Measurements from ENCODE around the gene MIA2. TPM values are rescaled to one million over a fixed set of nuclear protein-coding genes. Genes with fewer than 3 reads are reported as not detected.
A peak's percentile ranks its signal among the peaks of the same experiment; 100 is the strongest.
"Not testable (repeated sequence)": the region's sequence is repeated elsewhere in the genome, so short reads cannot be mapped to it uniquely, and the experiment has no call there.

MIA2 gene
- total and polyA plus RNA-seq, 3 experiments from 2014 or later, result 19.5 to 27.8 (median 21.0) TPM

- Histone ChIP-seq H3K9me3 (ENCODE audit: low read length) (no peaks in the 10 kb centered on the region), H3K27me3 (ENCODE audit: insufficient read depth, low read length, poor library complexity, severe bottlenecking) (no peaks in the 10 kb centered on the region), H3K4me1 (ENCODE audit: insufficient read depth, low read length) (no peaks in the 10 kb centered on the region), H3K27ac (ENCODE audit: low read depth, low read length) (no peak overlapping the region), H3K4me3 (ENCODE audit: low read length) (no peak overlapping the region), H3K36me3 (ENCODE audit: insufficient read depth, low read length) (no peaks in the 10 kb centered on the region)
- Mint-ChIP-seq H3K27ac (no peak overlapping the region), H3K9me3 (no peaks in the 10 kb centered on the region), H3K4me1 (peaks cover 8 to 14% (median 13%) of the 10 kb centered on the region in 3 donors), H3K36me3 (no peaks in the 10 kb centered on the region), H3K4me3 (no peak overlapping the region), H3K27me3 (peaks cover 0 to 2% of the 10 kb centered on the region in 2 donors)
- POLR2A ChIA-PET, result interaction anchor here (0.6 kb wide), 1 partner anchor 112 kb away, joined by 3 read pairs; no protein-coding TSS in a partner anchor
- CTCF ChIA-PET, result no interaction called here
- no peak for DNase-seq
Measured at GRCh38 chr14:39211109-39211741, 22.5 kb upstream of the MIA2 start.

- Mint-ChIP-seq H3K4me3 (no peak overlapping the region), H3K27me3 (peaks cover 0 to 2% of the 10 kb centered on the region in 2 donors), H3K36me3 (no peaks in the 10 kb centered on the region), H3K4me1 (peaks cover 9 to 10% (median 10%) of the 10 kb centered on the region in 3 donors), H3K27ac (peak overlapping the region in 1 of 8 donors; percentile 77), H3K9me3 (no peaks in the 10 kb centered on the region)
- Histone ChIP-seq H3K27me3 (ENCODE audit: insufficient read depth, low read length, poor library complexity, severe bottlenecking) (no peaks in the 10 kb centered on the region), H3K9me3 (ENCODE audit: low read length) (no peaks in the 10 kb centered on the region), H3K4me3 (ENCODE audit: low read length) (no peak overlapping the region), H3K36me3 (ENCODE audit: insufficient read depth, low read length) (no peaks in the 10 kb centered on the region), H3K27ac (ENCODE audit: low read depth, low read length) (no peak overlapping the region), H3K4me1 (ENCODE audit: insufficient read depth, low read length) (no peaks in the 10 kb centered on the region)
- CTCF ChIA-PET, result interaction anchor here (1.0 kb wide), 1 partner anchor 15 kb away, joined by 3 read pairs; no protein-coding TSS in a partner anchor
- DNase-seq, result no peak
- POLR2A ChIA-PET, result interaction anchor here (0.6 kb wide), 1 partner anchor 113 kb away, joined by 3 read pairs; no protein-coding TSS in a partner anchor
Measured at GRCh38 chr14:39212034-39212433, 21.7 kb upstream of the MIA2 start.

GRCh38 chr14:39212693-39213092 lies 21.0 kb upstream of the MIA2 start:
- H3K9me3 Mint-ChIP-seq, result no peaks in the 10 kb centered on the region

DNA sequence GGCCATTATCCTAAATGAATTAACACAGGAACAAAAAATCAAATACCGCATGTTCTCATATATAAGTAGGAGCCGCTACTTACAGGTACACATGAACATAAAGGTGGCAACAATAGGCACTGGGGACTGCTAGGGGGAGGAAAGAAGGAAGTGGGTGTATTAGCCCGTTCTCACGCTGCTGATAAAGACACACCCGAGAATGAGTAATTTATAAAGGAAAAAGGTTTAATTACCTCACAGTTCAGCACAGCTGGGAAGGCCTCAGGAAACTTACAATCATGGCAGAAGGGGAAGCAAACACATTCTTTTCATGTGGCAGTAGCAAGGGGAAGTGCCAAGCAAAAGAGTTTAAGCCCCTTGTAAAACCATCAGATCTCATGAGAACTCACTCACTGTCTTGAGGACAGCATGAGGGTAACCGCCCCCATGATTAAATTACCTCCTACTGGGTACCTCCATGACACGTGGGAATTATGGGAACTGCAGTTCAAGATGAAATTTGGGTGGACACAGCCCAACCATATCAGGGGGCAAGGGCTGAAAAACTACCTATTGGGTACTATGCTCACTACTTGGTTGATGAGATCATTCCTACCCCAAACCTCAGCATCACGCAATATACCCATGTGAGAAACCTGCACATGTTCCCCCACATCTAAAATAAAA lies 16.4 kb upstream of the MIA2 start:
- Histone ChIP-seq H3K36me3 (ENCODE audit: insufficient read depth, low read length) (no peaks in the 10 kb centered on the region), H3K4me1 (ENCODE audit: insufficient read depth, low read length) (no peaks in the 10 kb centered on the region), H3K4me3 (ENCODE audit: low read length) (no peak overlapping the region), H3K9me3 (ENCODE audit: low read length) (no peaks in the 10 kb centered on the region), H3K27ac (ENCODE audit: low read depth, low read length) (no peak overlapping the region), H3K27me3 (ENCODE audit: insufficient read depth, low read length, poor library complexity, severe bottlenecking) (no peaks in the 10 kb centered on the region)
- H3K4me1 Mint-ChIP-seq, result peaks cover 3 to 6% (median 5%) of the 10 kb centered on the region in 3 donors
- H3K27me3 Mint-ChIP-seq, result no peaks in the 10 kb centered on the region
- H3K9me3 Mint-ChIP-seq, result no peaks in the 10 kb centered on the region
- CTCF ChIA-PET, result interaction anchor here (0.5 kb wide), 1 partner anchor 39 kb away, joined by 3 read pairs; no protein-coding TSS in a partner anchor
- H3K4me3 Mint-ChIP-seq, result no peak overlapping the region
- peak overlapping the region in 3 of 8 donors; percentile 1 to 59 (median 28) for H3K27ac Mint-ChIP-seq
- POLR2A ChIA-PET, result no interaction called here
- no peak for DNase-seq
- no peaks in the 10 kb centered on the region for H3K36me3 Mint-ChIP-seq

More at GRCh38 chr14:39212693-39213092, 21.0 kb upstream of the MIA2 start:
- Histone ChIP-seq H3K27ac (ENCODE audit: low read depth, low read length) (no peak overlapping the region), H3K9me3 (ENCODE audit: low read length) (no peaks in the 10 kb centered on the region), H3K27me3 (ENCODE audit: insufficient read depth, low read length, poor library complexity, severe bottlenecking) (no peaks in the 10 kb centered on the region), H3K4me1 (ENCODE audit: insufficient read depth, low read length) (no peaks in the 10 kb centered on the region), H3K4me3 (ENCODE audit: low read length) (no peak overlapping the region), H3K36me3 (ENCODE audit: insufficient read depth, low read length) (no peaks in the 10 kb centered on the region)
- ChIA-PET CTCF (interaction anchor here (1.0 kb wide), 1 partner anchor 14 kb away, joined by 3 read pairs; no protein-coding TSS in a partner anchor), POLR2A (no interaction called here)
- no peak for DNase-seq
- no peak overlapping the region for H3K4me3 Mint-ChIP-seq
- H3K4me1 Mint-ChIP-seq, result peaks cover 7 to 9% (median 9%) of the 10 kb centered on the region in 3 donors
- no peak overlapping the region for H3K27ac Mint-ChIP-seq
- H3K27me3 Mint-ChIP-seq, result peaks cover 0 to 2% of the 10 kb centered on the region in 2 donors
- H3K36me3 Mint-ChIP-seq, result no peaks in the 10 kb centered on the region

DNA sequence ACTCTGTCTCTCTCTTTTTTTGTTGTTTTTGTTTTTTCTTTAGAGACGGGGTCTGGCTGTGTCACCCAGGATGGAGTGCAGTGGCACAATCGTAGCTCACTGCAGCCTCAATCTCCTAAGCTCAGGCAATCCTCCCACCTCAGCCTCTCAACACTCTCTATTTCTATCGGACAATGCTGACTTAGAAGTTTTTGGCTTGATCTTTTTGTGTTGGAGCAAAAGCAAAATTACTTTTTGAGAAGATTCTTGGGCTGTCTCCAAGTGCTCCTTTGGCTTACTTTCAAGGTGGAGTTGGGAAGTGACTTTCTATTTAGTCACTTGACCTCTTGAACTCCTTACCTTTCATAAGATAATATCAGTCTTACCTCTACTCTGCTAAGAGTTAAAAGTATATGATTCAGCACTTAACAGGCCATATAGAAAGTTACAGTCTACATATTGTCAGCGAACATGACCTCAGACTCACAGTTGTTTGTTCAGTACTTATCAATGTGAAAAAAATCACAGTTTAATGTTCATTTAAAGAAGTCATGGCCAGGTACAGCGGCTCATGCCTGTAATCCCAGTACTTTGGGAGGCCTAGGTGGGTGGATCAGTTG lies 15.4 kb upstream of the MIA2 start:
- no peaks in the 10 kb centered on the region for H3K27me3 ChIP-seq (ENCODE audit: insufficient read depth, low read length, poor library complexity, severe bottlenecking)
- H3K9me3 ChIP-seq (ENCODE audit: low read length), result no peaks in the 10 kb centered on the region
- ChIA-PET POLR2A (no interaction called here), CTCF (no interaction called here)
- H3K4me3 ChIP-seq (ENCODE audit: low read length), result no peak overlapping the region
- no peaks in the 10 kb centered on the region for H3K4me1 ChIP-seq (ENCODE audit: insufficient read depth, low read length)
- Mint-ChIP-seq H3K27me3 (no peaks in the 10 kb centered on the region), H3K36me3 (no peaks in the 10 kb centered on the region), H3K9me3 (no peaks in the 10 kb centered on the region), H3K4me1 (peaks cover 3 to 6% (median 5%) of the 10 kb centered on the region in 3 donors), H3K27ac (no peak overlapping the region), H3K4me3 (no peak overlapping the region)
- no peak for DNase-seq
- no peaks in the 10 kb centered on the region for H3K36me3 ChIP-seq (ENCODE audit: insufficient read depth, low read length)
- no peak overlapping the region for H3K27ac ChIP-seq (ENCODE audit: low read depth, low read length)

DNA sequence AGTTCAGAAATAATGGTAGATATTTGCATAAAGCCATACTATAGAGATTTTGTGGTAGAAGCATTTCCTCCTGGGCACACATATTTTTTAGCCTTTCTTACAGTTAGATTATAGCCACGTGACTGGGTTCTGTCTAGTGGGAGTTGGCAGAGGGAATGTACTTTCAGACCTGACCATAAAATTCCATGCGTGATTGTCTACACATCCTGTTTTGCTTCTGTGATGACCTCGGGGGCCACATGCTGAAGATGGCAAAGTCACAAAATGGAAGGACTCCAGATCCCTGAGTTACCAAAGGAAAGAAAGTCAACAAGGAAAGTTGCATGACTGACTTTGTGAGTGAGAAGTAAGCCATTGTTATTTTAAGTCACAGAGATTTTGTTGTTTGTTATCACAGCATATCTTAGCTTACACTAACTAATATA lies 14.6 kb upstream of the MIA2 start:
- H3K4me1 ChIP-seq (ENCODE audit: insufficient read depth, low read length), result no peaks in the 10 kb centered on the region
- CTCF ChIA-PET, result no interaction called here
- POLR2A ChIA-PET, result no interaction called here
- Mint-ChIP-seq H3K4me3 (no peak overlapping the region), H3K9me3 (no peaks in the 10 kb centered on the region), H3K36me3 (no peaks in the 10 kb centered on the region), H3K27ac (peak overlapping the region in 1 of 8 donors; percentile 43), H3K4me1 (peaks cover 3 to 6% (median 5%) of the 10 kb centered on the region in 3 donors), H3K27me3 (no peaks in the 10 kb centered on the region)
- no peak overlapping the region for H3K27ac ChIP-seq (ENCODE audit: low read depth, low read length)
- no peaks in the 10 kb centered on the region for H3K27me3 ChIP-seq (ENCODE audit: insufficient read depth, low read length, poor library complexity, severe bottlenecking)
- H3K4me3 ChIP-seq (ENCODE audit: low read length), result no peak overlapping the region
- no peaks in the 10 kb centered on the region for H3K9me3 ChIP-seq (ENCODE audit: low read length)
- no peak for DNase-seq
- no peaks in the 10 kb centered on the region for H3K36me3 ChIP-seq (ENCODE audit: insufficient read depth, low read length)

GRCh38 chr14:39220473-39220872 lies 13.2 kb upstream of the MIA2 start:
- CTCF ChIA-PET; H3K4me3 Mint-ChIP-seq; H3K4me1 Mint-ChIP-seq; H3K27me3 Mint-ChIP-seq; POLR2A ChIA-PET; H3K4me3 ChIP-seq (ENCODE audit: low read length); H3K36me3 ChIP-seq (ENCODE audit: insufficient read depth, low read length); H3K9me3 Mint-ChIP-seq; H3K36me3 Mint-ChIP-seq; H3K27ac ChIP-seq (ENCODE audit: low read depth, low read length); H3K9me3 ChIP-seq (ENCODE audit: low read length); DNase-seq; H3K27me3 ChIP-seq (ENCODE audit: insufficient read depth, low read length, poor library complexity, severe bottlenecking); H3K4me1 ChIP-seq (ENCODE audit: insufficient read depth, low read length); H3K27ac Mint-ChIP-seq: not testable (repeated sequence)

DNA sequence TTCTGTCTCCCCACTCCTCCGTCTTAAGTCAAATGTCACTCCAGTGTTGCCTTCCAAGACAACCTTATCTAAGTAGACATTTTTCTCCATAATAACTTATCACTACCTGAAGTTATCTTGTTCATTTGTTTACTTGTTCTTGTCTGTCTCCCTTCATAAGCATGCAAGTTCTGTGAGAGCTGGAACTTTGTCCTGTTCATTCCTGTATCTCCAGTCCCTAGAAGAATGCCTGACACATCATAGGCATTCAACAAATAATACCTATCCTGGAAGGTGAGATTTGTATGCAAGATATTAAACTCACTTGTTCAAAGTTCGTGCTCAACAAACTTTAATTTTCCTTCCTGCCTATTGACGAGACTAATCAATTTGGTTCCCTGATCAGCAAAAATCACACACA lies 5.7 kb upstream of the MIA2 start:
- no peak for DNase-seq
- Histone ChIP-seq H3K36me3 (ENCODE audit: insufficient read depth, low read length) (no peaks in the 10 kb centered on the region), H3K4me1 (ENCODE audit: insufficient read depth, low read length) (peaks cover 23% of the 10 kb centered on the region), H3K27me3 (ENCODE audit: insufficient read depth, low read length, poor library complexity, severe bottlenecking) (no peaks in the 10 kb centered on the region), H3K27ac (ENCODE audit: low read depth, low read length) (no peak overlapping the region), H3K4me3 (ENCODE audit: low read length) (no peak overlapping the region), H3K9me3 (ENCODE audit: low read length) (no peaks in the 10 kb centered on the region)
- ChIA-PET CTCF (interaction anchor here (1.4 kb wide), 1 partner anchor 16 kb away, joined by 3 read pairs; no protein-coding TSS in a partner anchor), POLR2A (interaction anchor here (1.8 to 1.9 kb wide), 2 partner anchors 38 to 58 kb away, joined by 6 to 14 read pairs; partner anchors contain the start of gene TRAPPC6B)
- peaks cover 38 to 44% (median 42%) of the 10 kb centered on the region in 3 donors for H3K4me1 Mint-ChIP-seq
- H3K36me3 Mint-ChIP-seq, result no peaks in the 10 kb centered on the region
- H3K4me3 Mint-ChIP-seq, result peak overlapping the region in 1 of 7 donors; percentile 56
- H3K27ac Mint-ChIP-seq, result peak overlapping the region; percentile 77 to 98 (median 92)
- H3K27me3 Mint-ChIP-seq, result no peaks in the 10 kb centered on the region
- no peaks in the 10 kb centered on the region for H3K9me3 Mint-ChIP-seq

Data from CD8-positive, alpha-beta memory T cell (primary cell).